DMS153 treated with DMSO at 0.1 percent for 48 hours (cell line): ENCODE measurements around the gene GDF7.
A peak's percentile ranks its signal among the peaks of the same experiment; 100 is the strongest.

Experiments
- DNase-seq: peaks from one replicate; lab custom pipeline; 2025; ENCODE audit not compliant: unreplicated experiment; lab: John Stamatoyannopoulos, UW

GDF7 gene

DNA sequence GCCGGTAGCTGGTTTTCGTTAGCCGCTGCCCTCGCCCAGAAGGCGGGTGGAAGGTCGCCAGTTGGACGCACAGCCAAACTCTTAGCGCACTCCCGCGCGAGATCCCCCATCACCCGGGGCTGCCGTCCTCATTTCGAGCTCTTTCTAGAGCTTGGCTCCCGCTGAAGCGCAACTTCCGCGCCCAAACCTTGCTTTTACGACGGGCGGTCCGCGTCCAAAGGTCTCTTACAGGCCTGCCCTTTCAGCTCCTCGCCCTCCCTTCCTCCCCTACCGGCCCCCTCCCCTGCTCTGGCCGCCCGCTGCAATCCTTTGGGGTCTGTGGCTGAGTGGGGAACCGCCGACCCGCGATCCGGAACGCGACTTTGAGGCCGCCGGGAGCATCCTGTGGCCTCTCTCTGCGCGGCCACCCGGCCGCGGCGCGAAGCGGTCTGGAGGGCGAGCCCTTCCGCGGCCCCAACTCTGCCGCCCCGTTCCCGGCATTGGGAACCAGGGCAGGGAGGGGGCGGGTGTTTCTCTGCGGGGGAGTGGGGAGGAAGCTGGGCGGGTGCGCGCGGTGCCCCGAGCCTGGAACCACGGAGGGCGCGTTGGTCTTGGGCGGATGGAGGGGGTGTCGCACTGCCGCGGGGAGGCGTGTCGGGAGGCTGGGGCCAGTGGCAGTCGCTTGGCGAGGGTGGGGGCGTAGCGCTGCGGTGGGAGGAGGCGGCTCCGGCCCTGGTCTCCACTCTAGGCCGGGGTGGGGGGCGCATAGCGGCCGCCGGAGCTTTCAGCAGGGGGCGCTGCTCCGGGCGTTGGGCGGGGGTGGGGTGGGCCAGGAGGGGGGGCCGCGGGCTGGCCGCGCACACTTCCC lies at the start of gene GDF7:
Gene GDF7, plus strand, starts transcription at position 841 of the 847 bp plus-strand sequence. CDS start 96 bp downstream, outside the sequence.
- DNase-seq: no peak

DNA sequence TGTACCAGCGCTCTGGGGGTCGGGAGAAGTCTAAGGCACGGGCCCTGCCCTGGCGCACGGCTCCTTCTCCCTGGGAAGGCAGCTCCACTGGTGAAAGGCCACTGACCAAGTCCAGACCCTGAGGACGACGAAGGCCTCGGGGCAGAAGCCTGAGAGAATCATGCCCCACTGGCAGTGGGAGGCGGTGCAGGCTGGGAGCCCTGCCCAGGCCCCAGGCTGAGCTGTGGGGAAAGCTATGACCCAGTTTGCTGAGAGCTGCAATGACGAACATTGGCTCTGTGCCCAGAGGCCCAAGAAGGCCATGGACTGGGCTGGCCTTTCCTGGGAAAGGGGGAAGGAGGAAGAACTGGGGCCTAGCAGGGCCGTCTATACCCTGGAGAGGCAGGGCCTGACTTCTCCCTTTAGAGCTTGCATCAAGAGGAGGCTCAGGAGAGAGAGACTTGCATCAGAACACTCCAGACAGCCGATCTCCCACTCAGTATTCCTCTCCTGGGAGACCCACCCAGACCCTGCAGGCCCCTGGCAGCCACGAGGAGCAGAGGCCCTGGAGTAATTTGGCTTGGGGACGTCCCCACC lies 49.0 kb upstream of the GDF7 start:
- DNase-seq: no peak

DNA sequence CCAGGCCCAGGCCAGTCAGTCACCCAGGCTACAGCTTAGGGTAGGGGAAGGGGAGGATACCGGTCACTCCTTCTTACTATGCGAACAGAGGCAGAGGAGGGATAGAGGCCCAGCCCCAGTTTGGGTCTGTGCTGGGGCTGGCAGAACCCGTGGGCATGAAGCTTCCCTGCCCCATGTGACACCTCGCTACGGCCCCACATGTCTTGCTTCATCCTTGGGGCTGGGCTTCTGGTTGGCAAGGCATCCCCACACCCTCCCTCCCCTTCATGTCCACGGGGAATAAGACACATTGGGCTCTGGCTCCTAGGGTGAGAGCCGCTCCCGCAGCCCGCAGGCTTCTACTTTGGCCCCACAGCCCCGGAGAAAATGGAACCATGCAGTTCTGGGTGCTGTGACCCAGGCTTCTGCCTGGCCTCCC lies 48.5 kb upstream of the GDF7 start:
- DNase-seq: no peak

DNA sequence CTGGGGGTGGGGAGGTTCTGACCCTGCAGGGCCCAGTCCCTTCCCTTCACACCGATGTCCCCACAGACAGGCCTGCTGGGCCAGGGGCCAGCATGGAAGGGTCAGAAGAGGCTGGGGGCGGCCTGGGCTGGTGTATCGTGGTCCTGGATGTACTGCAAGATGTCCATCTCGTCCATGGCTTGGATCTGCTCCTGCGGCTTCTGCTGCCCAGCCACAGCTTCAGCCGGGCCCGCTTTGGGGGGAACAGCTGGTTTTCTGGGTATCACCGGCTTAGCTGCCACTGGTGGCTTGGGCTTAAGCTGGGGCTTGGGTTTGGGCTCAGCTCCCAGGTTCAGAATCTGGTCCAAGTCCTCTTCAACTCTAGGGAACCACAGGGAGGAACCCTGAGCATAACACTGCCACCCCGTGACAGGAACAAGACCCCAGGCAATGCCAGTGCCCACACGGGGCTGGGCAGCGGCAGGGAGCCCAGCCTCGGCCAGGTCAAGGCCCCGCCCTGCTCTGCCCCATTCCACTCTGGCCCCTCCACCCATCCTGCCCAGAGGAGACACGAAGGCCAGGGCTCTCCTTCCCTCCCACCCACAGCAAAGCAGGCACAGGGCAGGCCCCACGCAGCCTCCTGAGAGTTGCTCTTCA lies 47.9 kb upstream of the GDF7 start:
- DNase-seq: no peak

DNA sequence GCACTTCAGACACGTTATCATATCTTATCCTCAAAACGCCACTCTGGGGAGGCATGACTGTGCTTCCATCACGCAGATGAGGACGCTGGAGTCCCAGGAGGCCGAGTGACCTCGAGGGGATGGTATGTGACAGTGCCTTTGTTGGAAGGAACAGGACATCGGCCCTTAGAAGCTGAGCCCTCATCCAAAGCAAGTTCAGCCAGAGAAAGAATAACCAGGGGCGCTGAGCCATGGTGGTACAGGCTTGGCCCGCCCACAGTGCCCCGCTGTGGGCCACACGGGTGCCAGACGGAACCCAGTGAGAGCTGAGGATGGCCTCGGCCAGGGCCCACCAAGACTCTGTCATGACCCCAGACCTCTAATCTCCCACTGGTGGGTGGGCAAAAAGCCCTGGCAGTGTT lies 47.3 kb upstream of the GDF7 start:
- DNase-seq: no peak

DNA sequence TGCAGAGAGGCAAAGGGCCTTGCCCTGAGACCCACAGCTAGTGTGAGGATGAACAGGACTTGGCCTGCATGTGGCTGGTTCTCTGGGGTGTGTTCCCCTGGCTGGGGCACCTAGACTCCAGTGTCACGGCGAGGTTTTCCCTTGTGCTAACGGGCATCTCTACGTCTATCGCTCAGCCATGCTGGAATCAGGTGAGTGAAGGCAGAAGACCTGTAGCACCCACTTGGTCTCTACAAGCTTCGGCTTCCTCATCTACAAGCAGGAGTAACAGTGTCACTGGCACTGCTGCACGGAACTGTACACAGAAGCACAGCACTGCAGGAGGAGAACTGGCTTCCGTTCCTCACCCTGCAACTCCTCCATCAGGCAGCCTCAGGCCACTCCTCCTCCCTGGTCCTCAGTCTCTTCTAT lies 46.7 kb upstream of the GDF7 start:
- DNase-seq: no peak

DNA sequence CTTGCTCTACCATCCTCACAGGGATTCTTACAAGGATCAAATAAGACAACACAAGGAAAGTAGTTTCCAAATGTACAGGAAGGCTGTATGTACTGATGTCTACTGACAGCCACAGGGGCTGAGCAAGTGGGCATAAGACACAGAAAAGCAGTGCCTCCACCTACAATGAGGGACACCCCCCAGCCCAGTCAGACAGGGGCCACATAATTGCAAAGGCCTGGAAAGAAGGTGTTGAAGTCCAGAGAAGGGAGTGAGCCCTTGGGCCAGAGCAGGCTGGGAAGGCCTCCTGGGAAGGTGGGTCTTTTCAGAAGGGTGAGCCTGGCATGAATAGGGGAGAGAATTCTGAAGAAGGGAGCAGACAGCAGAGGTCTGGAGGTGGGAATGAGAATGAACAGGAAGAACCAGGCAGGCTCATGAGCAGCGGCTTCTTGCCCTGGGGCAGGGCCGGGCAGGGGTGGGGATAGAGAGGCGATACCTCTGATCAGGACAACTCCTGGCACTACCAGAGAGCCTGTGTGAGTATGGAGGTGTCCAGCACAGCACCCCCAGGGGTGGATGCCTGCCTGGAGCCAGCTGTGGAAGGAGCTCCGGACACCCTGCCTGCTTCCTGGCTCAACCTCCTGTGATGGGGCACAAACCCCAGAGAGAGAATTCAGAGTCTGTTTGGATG lies 46.1 kb upstream of the GDF7 start:
- no peak for DNase-seq

DNA sequence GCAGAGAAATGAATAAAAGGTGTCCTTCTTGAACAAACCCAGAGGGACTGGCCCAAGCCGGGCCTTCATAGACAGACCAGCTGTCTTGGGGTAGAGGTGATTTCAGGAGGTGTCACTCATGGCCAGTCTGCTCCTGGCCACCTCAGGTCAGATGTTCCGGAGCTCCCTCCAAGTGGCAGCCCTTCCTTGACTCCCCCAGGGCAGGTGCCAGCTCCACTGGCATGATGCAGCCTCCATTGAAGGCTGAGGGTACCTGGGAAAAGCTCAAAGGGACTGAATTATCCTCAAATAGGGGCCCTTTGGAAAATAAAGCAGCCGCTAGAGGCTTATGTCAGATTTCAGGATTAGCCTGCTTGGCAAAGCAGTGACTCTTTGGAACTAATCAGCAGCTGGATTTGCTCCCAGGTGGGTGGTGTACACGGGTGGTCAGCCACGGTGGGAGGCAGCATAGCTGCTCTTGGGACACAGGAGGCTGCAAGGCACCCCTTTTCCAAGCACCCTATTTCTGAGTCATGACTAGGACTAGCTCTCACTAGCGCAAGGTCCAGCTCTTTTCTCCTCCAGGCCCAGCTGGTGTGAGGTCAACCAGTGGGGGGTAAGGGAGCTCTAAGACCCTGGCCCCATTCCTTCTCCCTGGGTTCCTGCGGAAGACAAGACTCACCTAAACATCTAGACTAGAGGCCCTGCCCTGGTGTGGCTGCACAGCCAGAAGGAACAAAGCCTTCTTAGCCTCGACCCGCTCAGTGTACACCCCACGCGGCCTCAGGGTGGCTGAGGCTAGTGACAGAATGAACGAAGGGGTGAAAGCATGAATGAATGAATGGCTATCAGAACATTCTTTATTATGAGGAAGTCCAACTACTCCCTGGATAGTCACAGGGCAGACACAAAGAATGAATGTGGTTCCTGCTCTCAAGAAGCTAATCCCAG lies 45.3 kb upstream of the GDF7 start:
- DNase-seq: no peak

DNA sequence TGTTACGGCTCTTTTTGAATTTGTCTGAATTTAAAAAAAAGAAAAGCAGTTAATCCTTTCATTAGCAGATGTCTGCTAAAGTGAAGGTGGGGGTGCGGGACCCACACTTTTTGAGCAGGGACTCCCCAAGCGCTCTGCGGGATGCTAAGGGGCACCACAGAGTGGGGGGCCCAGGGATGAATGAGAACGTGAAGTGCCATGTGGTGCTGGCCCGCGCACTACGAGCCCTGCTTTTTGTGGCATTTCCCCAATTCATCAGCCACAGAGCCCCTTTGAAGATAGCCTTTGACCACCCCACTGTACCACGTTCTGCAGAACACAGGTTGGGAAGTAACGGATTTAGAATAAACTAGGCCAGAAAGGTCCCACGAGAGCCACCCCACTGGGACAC lies 44.7 kb upstream of the GDF7 start:
- DNase-seq: no peak

DNA sequence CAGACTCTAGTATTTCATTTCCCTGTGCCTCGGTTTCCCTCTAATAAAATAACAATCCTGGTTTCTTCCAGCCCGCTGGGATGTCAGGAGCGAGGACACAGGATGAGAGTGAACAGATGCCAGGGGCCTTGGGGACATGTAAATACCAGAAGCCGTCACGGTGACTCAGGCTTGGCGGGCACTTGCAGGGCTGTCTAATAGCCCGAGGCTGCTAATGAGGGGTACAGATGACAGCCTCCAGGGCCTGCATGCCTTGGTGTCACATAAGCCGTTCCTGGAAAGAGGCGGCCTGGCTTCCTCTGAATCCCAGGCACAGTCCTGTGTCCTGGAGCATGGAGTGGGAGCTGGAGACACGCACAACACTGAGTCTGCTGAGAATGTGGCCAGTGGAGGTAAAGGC lies 44.2 kb upstream of the GDF7 start:
- DNase-seq: no peak

DNA sequence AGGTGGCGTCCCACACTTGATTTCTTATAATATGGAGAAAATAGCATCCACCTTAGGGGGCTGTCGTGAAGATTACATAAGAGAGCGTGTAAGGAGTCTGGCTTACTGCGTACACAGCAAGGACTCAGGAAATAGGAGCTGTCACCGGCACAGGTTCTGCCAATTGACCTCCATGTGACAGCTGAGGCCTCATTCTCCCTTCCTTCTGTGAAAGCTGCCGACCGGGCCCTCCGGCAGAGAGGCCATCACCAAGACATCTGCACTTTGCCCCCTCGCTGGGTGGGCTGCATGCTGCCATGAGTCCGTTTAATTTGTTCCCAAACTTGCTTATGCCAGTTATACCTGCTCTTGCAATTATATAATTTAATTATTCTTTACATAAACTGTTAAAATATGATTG lies 43.7 kb upstream of the GDF7 start:
- no peak for DNase-seq

DNA sequence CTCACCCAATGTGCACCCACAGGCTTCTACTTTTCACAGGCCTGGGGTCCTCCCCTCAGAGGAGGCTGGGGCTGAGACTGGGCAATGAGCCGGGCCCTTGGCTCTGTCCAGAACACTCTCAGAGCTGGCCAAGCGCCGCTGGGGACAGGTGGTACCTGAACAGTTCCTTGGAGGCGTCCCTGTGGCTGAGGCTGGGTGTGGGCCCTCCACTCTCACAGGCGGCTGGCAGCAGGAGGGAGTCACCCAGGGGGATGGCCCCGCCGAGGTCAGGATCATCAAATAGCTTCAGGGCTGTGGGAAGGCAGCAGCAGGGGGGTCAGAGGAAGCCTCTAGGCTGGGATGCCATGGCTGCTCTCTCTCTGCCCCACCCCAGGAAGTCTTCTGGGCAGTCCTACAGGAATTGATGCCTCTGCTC lies 43.2 kb upstream of the GDF7 start:
- DNase-seq: no peak

DNA sequence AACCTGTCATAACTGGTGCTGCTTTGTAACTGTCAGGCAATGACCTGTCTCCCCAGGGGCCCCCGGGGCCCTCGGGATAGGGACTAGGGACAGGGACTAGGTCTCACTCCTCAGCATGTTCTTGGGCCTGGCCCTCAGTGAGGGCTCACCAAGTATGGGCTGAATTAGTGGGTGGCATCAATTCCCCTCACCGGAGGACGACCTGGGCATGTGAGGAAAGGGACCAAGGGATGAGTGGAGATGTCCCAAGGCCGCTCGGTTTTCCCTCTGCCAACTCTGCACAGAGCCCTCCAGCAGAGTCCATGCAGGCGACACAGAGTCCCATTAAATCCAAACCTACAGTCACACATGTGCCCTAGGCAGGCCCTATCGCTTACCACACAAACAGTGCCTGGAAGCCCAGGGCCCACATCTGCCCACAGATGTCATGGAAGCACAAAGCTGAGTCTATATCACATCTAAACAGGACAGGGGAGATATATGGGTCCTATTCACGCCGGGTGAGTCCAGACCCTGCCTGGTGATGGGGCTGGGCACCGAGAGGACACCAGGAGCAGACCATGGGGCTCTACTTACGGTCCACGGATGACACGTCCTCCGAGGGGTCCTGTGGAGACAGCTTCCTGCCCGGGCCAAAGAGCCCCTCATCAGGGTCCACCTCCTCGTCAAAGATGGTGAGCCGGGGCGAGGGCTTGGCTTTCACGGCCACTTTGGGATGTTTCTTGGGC lies 42.6 kb upstream of the GDF7 start:
- DNase-seq: no peak

DNA sequence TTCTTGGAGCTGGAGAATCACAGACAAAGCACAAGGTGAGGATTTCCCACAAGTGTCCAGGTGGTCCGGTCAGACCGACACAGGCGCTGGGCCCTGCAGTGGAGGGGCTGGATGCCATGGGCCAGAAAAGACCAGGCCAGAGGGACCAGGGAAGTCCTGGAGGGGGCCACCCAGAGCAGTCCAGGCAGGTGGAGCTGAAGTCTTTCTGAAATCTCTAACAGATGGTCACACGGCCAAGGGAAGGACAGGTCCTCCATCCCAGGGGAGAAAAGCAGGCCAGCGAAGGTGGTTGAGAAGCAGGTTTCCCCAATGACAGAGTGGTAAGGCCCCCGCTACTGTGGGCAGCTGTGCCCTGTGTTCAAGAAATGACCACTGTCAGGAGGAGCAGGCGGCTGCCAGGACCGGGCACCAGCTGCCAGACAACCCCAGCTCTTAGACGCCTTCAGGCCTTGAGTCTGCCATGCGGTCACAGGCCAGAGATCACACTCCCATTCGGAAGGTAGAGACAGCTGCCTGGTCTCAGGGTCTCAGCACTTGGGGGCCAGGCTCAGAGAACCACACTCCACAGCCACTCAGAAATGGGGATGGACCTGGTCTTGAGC lies 42.0 kb upstream of the GDF7 start:
- no peak for DNase-seq

DNA sequence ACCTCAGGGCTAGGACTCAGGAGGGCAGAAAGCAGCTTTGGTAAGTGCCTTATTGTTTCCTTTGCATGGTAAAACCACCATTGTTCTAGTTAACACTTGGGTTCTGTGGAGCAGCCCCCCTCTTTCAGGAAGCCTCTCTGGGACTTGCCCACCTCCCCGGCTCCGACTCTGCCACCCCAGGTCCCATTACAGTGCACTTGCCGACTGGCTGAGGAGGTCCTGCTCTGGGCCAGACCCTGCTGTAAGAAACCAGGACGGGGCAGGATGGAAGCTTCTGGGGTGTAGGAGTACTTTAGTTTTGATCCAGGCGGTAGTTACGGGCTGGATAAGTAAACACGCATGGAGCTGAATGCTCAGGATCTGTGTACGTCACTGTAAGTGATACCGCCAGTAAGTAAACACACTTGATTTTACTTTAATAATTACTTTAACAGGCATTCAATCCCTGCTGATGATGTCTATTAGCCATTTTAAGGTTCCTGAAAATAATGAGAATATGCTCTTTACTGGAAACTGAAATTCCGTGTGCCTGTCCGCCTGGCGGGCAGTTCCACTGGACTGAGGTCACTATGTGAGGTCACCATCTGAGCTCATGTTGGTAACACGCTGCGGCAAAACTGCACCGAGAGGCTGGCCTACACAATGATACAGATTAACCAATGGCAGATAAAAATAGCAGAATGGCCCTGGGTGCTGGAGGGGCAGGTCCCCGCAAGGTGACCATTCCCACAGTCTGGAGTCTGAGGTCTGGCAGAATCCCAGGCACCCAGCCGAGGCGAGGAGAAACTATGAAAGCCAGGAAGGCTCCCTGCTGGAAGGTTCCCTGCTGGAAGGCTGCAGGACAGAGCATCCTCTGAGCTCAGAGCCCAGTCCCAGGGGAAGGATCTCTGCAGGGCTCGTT lies 41.2 kb upstream of the GDF7 start:
- peak; percentile 17 for DNase-seq

DNA sequence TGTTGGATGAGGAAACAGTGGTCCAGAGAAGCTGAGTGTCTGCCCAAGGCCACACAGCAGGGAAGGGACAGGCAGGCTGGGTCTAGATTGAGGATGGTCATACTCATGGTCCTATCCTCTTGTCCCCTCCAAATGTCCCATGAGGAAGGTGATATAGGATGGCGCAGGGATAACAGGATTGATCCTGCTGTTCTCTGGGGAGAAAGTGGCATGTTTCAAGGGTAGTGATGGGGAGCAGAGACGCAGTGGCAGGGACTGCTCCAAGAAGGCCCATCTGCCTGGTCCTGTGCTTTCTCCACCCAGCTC lies 40.6 kb upstream of the GDF7 start:
- DNase-seq: no peak

DNA sequence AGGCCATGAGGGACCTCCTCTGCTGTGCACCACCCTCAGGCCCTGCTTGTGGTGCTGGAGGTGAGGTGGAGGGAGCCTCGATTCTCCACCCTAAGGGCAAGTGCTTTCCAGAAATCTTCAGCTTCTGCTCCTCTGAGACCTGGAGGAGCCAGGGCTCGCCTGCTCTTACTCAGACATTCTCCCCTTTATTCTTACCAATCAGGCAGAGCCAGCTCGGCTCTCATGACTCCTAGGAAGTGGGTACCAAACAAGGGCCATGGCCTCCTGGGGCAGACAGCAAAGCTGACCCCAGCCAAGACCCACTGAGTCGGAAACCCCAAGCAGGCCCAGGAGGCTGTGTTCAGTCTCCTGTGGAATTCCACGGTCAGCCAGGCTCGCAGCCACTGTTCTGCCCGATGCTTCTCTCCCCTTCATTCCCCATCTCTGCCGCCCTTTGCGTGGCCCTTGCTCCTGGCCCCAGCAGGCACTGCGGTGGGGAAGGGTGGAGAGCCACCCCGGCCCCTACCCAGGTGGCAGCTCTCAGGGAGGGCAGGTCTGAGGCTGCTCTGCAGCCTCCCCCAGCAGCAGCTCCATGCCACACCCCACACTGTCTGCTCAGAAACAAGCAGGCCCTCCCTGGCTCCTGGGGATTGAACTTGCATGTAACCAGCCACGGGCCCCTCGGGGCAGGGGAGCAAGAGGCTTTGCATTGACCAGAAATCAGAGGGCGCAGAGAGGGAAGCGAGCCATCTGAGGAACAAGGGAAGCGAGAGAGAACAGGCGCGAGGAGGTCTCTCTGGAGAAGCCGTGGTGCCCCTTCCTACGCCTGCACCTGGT lies 40.0 kb upstream of the GDF7 start:
- no peak for DNase-seq
